NT2/D1 (cell line): ENCODE measurements around the gene NIP7.
"Not testable (repeated sequence)": the region's sequence is repeated elsewhere in the genome, so short reads cannot be mapped to it uniquely, and the experiment has no call there.

ENCODE experiments used
- YY1 ChIP-seq: IDR thresholded peaks from 2 replicates; pipeline ENCODE4 v1.6.1; 2011; ENCODE audit not compliant: insufficient read length, insufficient read depth
- ZNF274 ChIP-seq: IDR thresholded peaks from 2 replicates; pipeline ENCODE4 v1.6.1; 2011; ENCODE audit warnings: mild to moderate bottlenecking, low read depth, low read length

GRCh38 chr16:69360070-69360469 is 20.5 kb downstream of the NIP7 start:
- not testable (repeated sequence) for TF ChIP-seq ZNF274, YY1
